BJ (cell line): ENCODE data around the gene CASK. TPM values are rescaled to one million over a fixed set of nuclear protein-coding genes. Genes with fewer than 3 reads are reported as not detected.
A peak's percentile ranks its signal among the peaks of the same experiment; 100 is the strongest.

ENCODE experiments used
- CTCF ChIA-PET: fragments of 350-600 bp; formaldehyde crosslinking; extraction: SDS; loops from one replicate; lab custom pipeline; 2021; ENCODE audit warnings: antibody characterized with exemption, inconsistent platforms; lab: Yijun Ruan, JAX
- POLR2A ChIA-PET: fragments of 300-600 bp; sonication (Branson Sonifier 250); formaldehyde crosslinking; extraction: SDS; loops from one replicate; lab custom pipeline; 2021; ENCODE audit warnings: antibody characterized with exemption; lab: Charles Lee
- DNase-seq: peaks from one replicate; pipeline ENCODE4 v3.0.0-alpha.2; 2011; ENCODE audit warnings: low read depth
- H3K27me3 ChIP-seq: 2 replicates; pipeline ENCODE4 v1.6.0; 2011; ENCODE audit warnings: low read length; ENCODE audit not compliant: control insufficient read depth, insufficient read depth
- H3K36me3 ChIP-seq: 2 replicates; pipeline ENCODE4 v1.5.1; 2011; ENCODE audit warnings: low read length; ENCODE audit not compliant: control insufficient read depth, insufficient read depth
- H3K4me3 ChIP-seq: 2 replicates; pipeline ENCODE4 v1.5.1; 2011; ENCODE audit warnings: low read depth, mild to moderate bottlenecking, control low read depth, low read length
- CTCF ChIP-seq: IDR thresholded peaks from 2 replicates; pipeline ENCODE4 v1.5.1; 2011; ENCODE audit warnings: low read depth, mild to moderate bottlenecking, control low read depth, inconsistent platforms, low read length, moderate library complexity; ENCODE audit not compliant: insufficient read depth
- polyA plus RNA-seq: library from polyadenylated mRNA; depleted of rRNA; stranded (reverse); fragments of >200 nt; gene quantifications from 2 replicates; pipeline ENCODE4 v1.2.3, GENCODE V29; 2011

The CASK gene
- polyA plus RNA-seq, 1 experiment, result 12.3 TPM

- ChIA-PET CTCF (no interaction called here), POLR2A (no interaction called here)
- Histone ChIP-seq H3K36me3 (no peaks in the 10 kb centered on the region), H3K4me3 (peak overlapping the region; percentile 72), H3K27me3 (no peaks in the 10 kb centered on the region)
- DNase-seq, result no peak
- TF ChIP-seq CTCF, result no peak
Measured at GRCh38 chrX:41922431-41923151, 763 bp downstream of the CASK start.

- TF ChIP-seq CTCF, result no peak
- no peak for DNase-seq
- H3K4me3 ChIP-seq, result peak overlapping the region; percentile 72
- ChIA-PET CTCF (interaction anchor here (1.4 kb wide), 1 partner anchor 124 kb away, joined by 4 read pairs; no protein-coding TSS in a partner anchor), POLR2A (no interaction called here)
- H3K27me3 ChIP-seq, result no peaks in the 10 kb centered on the region
- H3K36me3 ChIP-seq, result no peaks in the 10 kb centered on the region
Measured at GRCh38 chrX:41921492-41922430, 1.6 kb downstream of the CASK start.

- ChIA-PET POLR2A (no interaction called here), CTCF (no interaction called here)
- no peak for TF ChIP-seq CTCF
- Histone ChIP-seq H3K4me3 (no peak overlapping the region), H3K36me3 (no peaks in the 10 kb centered on the region), H3K27me3 (no peaks in the 10 kb centered on the region)
- no peak for DNase-seq
Measured at GRCh38 chrX:41919870-41920269, 3.5 kb downstream of the CASK start.

- CTCF ChIA-PET, result no interaction called here
- TF ChIP-seq CTCF, result no peak
Measured at GRCh38 chrX:41917517-41917916, 5.8 kb downstream of the CASK start.

GRCh38 chrX:41913476-41913875 lies 9.9 kb downstream of the CASK start:
- no peak for DNase-seq
- H3K4me3 ChIP-seq, result no peak overlapping the region
- H3K36me3 ChIP-seq, result no peaks in the 10 kb centered on the region
- no peaks in the 10 kb centered on the region for H3K27me3 ChIP-seq
- no peak for TF ChIP-seq CTCF
- POLR2A ChIA-PET, result interaction anchor here (0.6 kb wide), 1 partner anchor 126 kb away, joined by 9 read pairs; no protein-coding TSS in a partner anchor
- CTCF ChIA-PET, result no interaction called here

More at GRCh38 chrX:41917517-41917916, 5.8 kb downstream of the CASK start:
- Histone ChIP-seq H3K27me3 (no peaks in the 10 kb centered on the region), H3K36me3 (no peaks in the 10 kb centered on the region), H3K4me3 (no peak overlapping the region)
- DNase-seq, result no peak
- POLR2A ChIA-PET, result no interaction called here
